ENCODE results near the gene ADAMTS9. TPM values are rescaled to one million over a fixed set of nuclear protein-coding genes. Genes with fewer than 3 reads are reported as not detected.

Gene ADAMTS9
- total and polyA plus RNA-seq, 9 of the 15 experiments (the other 6 are each of a cell fraction or from before 2014, with no cell fraction given): 0.05 to 0.32 (median 0.13) TPM; not detected in 2

DNA sequence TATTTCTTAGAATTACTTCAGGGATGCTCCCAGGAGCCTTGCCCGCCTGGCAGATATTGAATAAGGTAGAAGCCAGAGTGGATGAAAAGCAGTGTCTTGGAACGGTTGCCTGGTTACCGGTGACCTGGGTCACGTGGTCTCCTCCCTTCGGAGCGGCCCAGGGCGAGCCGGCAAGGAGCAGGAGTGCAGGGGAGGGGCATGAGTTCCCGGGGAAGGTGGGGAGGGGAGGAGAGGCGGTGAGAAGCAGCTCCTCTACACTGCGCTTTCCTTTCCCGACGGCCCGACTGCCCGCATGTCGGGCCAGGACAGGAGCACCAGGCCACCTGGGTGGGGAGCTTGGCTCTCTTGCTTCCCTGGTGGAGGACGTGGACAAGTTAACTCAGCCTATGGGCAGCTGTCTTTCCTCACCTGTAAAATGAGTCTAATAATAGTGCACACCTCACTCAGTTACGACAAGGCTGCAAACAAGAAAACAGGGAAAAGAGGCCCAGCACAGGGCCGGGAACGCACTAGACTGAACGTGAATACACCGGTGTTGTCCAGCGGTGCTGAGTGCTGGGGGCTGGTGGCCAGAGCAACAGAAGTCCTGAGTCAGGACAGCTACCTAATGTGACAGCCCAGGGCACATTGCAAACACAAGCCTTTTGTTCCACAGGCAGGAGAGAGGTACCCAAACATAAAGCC, 198.3 kb downstream of the ADAMTS9 start:
- H3K9me1 ChIP-seq (ENCODE audit: control insufficient read depth, insufficient read depth, low read length): no peaks in the 10 kb centered on the region
- DNase-seq (ENCODE audit: extremely low read depth in 1 of 4, low spot score in 3 of 4): peak; percentile 9 to 19 (median 12)
- H3K27ac ChIP-seq (ENCODE audit: extremely low read depth, low read depth, low read length): no peak overlapping the region
- WGBS (ENCODE audit: insufficient coverage, low coverage, missing lambda C conversion rate): 2% methylated on average over 12 of the region's 23 CpGs
- intact Hi-C loops (cut with micrococcal nuclease) (loop anchor here (10.0 kb wide), 1 partner anchor 1865 kb away; no protein-coding TSS in a partner anchor), in situ Hi-C loops (cut with MboI) (no loop called here)
- H3K36me3 ChIP-seq (ENCODE audit: control insufficient read depth, insufficient read depth, low read length): no peaks in the 10 kb centered on the region
- no peak overlapping the region for H3K4me3 ChIP-seq
- no peaks in the 10 kb centered on the region for H4K20me1 ChIP-seq (replicated peaks; ENCODE audit: control insufficient read depth, insufficient read depth, low read length)
- no peak overlapping the region for H3K9ac ChIP-seq (ENCODE audit: insufficient read depth in 1 of 2, low read depth in 2 of 2, low read length in 2 of 2)
- TF ChIP-seq CBFA2T2 (conservative IDR thresholded peaks at IDR 0.05) (peak; percentile 29; the same call in 1 of the 2 replicates), RFX1 (IDR thresholded peaks at IDR 0.05) (peak; percentile 46), NCOR1 (IDR thresholded peaks at IDR 0.05) (no peak), RAD51 (IDR thresholded peaks at IDR 0.05; ENCODE audit: borderline replicate concordance, low read depth) (peak; percentile 74)
- TF ChIP-seq, protein P1, sequence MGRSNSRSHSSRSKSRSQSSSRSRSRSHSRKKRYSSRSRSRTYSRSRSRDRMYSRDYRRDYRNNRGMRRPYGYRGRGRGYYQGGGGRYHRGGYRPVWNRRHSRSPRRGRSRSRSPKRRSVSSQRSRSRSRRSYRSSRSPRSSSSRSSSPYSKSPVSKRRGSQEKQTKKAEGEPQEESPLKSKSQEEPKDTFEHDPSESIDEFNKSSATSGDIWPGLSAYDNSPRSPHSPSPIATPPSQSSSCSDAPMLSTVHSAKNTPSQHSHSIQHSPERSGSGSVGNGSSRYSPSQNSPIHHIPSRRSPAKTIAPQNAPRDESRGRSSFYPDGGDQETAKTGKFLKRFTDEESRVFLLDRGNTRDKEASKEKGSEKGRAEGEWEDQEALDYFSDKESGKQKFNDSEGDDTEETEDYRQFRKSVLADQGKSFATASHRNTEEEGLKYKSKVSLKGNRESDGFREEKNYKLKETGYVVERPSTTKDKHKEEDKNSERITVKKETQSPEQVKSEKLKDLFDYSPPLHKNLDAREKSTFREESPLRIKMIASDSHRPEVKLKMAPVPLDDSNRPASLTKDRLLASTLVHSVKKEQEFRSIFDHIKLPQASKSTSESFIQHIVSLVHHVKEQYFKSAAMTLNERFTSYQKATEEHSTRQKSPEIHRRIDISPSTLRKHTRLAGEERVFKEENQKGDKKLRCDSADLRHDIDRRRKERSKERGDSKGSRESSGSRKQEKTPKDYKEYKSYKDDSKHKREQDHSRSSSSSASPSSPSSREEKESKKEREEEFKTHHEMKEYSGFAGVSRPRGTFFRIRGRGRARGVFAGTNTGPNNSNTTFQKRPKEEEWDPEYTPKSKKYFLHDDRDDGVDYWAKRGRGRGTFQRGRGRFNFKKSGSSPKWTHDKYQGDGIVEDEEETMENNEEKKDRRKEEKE (IDR thresholded peaks at IDR 0.05; ENCODE audit: borderline replicate concordance in 1 of 2, control insufficient read depth in 1 of 2, low read depth in 2 of 2, low read length in 1 of 2): no peak
- TF ChIP-seq, protein P2, sequence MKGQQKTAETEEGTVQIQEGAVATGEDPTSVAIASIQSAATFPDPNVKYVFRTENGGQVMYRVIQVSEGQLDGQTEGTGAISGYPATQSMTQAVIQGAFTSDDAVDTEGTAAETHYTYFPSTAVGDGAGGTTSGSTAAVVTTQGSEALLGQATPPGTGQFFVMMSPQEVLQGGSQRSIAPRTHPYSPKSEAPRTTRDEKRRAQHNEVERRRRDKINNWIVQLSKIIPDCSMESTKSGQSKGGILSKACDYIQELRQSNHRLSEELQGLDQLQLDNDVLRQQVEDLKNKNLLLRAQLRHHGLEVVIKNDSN (CRISPR knock-in tag; IDR thresholded peaks at IDR 0.05): peak; percentile 57
- TF ChIP-seq, protein P3, sequence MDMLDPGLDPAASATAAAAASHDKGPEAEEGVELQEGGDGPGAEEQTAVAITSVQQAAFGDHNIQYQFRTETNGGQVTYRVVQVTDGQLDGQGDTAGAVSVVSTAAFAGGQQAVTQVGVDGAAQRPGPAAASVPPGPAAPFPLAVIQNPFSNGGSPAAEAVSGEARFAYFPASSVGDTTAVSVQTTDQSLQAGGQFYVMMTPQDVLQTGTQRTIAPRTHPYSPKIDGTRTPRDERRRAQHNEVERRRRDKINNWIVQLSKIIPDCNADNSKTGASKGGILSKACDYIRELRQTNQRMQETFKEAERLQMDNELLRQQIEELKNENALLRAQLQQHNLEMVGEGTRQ (CRISPR knock-in tag; IDR thresholded peaks at IDR 0.05): peak; percentile 73
- TF ChIP-seq, protein P4, sequence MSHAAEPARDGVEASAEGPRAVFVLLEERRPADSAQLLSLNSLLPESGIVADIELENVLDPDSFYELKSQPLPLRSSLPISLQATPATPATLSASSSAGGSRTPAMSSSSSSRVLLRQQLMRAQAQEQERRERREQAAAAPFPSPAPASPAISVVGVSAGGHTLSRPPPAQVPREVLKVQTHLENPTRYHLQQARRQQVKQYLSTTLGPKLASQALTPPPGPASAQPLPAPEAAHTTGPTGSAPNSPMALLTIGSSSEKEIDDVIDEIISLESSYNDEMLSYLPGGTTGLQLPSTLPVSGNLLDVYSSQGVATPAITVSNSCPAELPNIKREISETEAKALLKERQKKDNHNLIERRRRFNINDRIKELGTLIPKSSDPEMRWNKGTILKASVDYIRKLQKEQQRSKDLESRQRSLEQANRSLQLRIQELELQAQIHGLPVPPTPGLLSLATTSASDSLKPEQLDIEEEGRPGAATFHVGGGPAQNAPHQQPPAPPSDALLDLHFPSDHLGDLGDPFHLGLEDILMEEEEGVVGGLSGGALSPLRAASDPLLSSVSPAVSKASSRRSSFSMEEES (CRISPR knock-in tag; IDR thresholded peaks at IDR 0.05): peak; percentile 77
- peak; percentile 69 for ATAC-seq
- FAIRE-seq: no peak
- BruUV-seq (replicated peaks): no TSS peak
- no peaks in the 10 kb centered on the region for H3K79me2 ChIP-seq (ENCODE audit: control insufficient read depth, insufficient read depth, low read length)
- H2AFZ ChIP-seq (ENCODE audit: low read depth, low read length): no peak overlapping the region
- ChIA-PET POLR2A (no interaction called here), CTCF (ENCODE audit: low intra/inter-chr PET ratio) (no interaction called here)
- no peak overlapping the region for H3K4me2 ChIP-seq (ENCODE audit: insufficient read depth, low read length)
- no peaks in the 10 kb centered on the region for H3K4me1 ChIP-seq (replicated peaks in 1 of 2; ENCODE audit: control insufficient read depth in 2 of 2, insufficient read depth in 2 of 2, low read length in 2 of 2)
- H3K9me3 ChIP-seq (replicated peaks; ENCODE audit: control insufficient read depth, insufficient read depth, low read depth, low read length): no peaks in the 10 kb centered on the region
- H3K27me3 ChIP-seq (ENCODE audit: control insufficient read depth in 2 of 2, insufficient read depth in 2 of 2, low read length in 2 of 2): peaks cover 0 to 6% of the 10 kb centered on the region in 2 experiments; a peak in 1 of 5 replicates

All from K562 (cell line).